H1 (cell line): ENCODE data around the gene PINK1. TPM values are rescaled to one million over a fixed set of nuclear protein-coding genes. Genes with fewer than 3 reads are reported as not detected.
A peak's percentile ranks its signal among the peaks of the same experiment; 100 is the strongest.

ENCODE experiments used
- CTCF ChIA-PET: fragments of 300-600 bp; sonication (Branson Sonifier 250); formaldehyde crosslinking; loops from one replicate; lab custom pipeline; 2021; ENCODE audit not compliant: partially characterized antibody; lab: Charles Lee
- POLR2A ChIA-PET: fragments of 300-600 bp; sonication (Branson Sonifier 250); formaldehyde crosslinking; loops from one replicate; lab custom pipeline; 2021; ENCODE audit warnings: inconsistent platforms; ENCODE audit not compliant: partially characterized antibody; lab: Charles Lee
- DNase-seq, 2 experiments: peaks; one replicate each; pipeline versions ENCODE4 v3.0.0 to v3.0.0-alpha.2; 2010 to 2022; ENCODE audit warnings: low spot score in 2 of 2, low read depth in 1 of 2, mixed read lengths in 1 of 2
- FAIRE-seq: peaks from 2 replicates; lab custom pipeline; 2011; peaks lifted over from hg19 to GRCh38; lab: Jason Lieb, UNC
- H2AFZ ChIP-seq: 2 replicates; pipeline ENCODE4 v1.8.1; 2012; ENCODE audit warnings: low read length, inconsistent platforms
- H2AK5ac ChIP-seq: 2 replicates; pipeline ENCODE4 v1.6.1; 2013; ENCODE audit warnings: low read depth, low read length
- H2BK120ac ChIP-seq: replicated peaks from 2 replicates; pipeline ENCODE3; 2013; ENCODE audit warnings: low read depth, low read length, inconsistent platforms
- H2BK12ac ChIP-seq: 2 replicates; pipeline ENCODE4 v1.6.1; 2013; ENCODE audit warnings: low read depth, low read length
- H2BK15ac ChIP-seq: 2 replicates; pipeline ENCODE4 v1.6.1; 2013; ENCODE audit warnings: low read length
- H2BK20ac ChIP-seq: 2 replicates; pipeline ENCODE4 v1.6.1; 2013; ENCODE audit warnings: low read length
- H2BK5ac ChIP-seq: 2 replicates; pipeline ENCODE4 v1.6.1; 2013; ENCODE audit warnings: low read depth, low read length
- H3K14ac ChIP-seq: 2 replicates; pipeline ENCODE4 v1.6.1; 2013; ENCODE audit warnings: inconsistent platforms; ENCODE audit not compliant: insufficient read length
- H3K18ac ChIP-seq: 2 replicates; pipeline ENCODE4 v1.6.1; 2013; ENCODE audit warnings: low read length; ENCODE audit errors: extremely low read depth
- H3K23ac ChIP-seq: 2 replicates; pipeline ENCODE4 v1.6.1; 2013; ENCODE audit warnings: inconsistent platforms; ENCODE audit not compliant: insufficient read length
- H3K23me2 ChIP-seq: 2 replicates; pipeline ENCODE4 v1.6.1; 2013; ENCODE audit warnings: low read depth, low read length
- H3K27ac ChIP-seq: 2 replicates; pipeline ENCODE4 v1.6.1; 2011; ENCODE audit warnings: low read depth, low read length, inconsistent platforms
- H3K27me3 ChIP-seq, 4 experiments: replicated peaks in 1 of 4; 1 replicate in 1 of 4; 2 replicates in 3 of 4; pipeline versions ENCODE4 v1.6.1 to v1.8.1; 2011 to 2013; ENCODE audit warnings: low read length in 3 of 4, mild to moderate bottlenecking in 3 of 4, inconsistent platforms in 2 of 4, mixed read lengths in 2 of 4, moderate library complexity in 1 of 4; ENCODE audit not compliant: control insufficient read depth in 3 of 4, insufficient read depth in 3 of 4; ENCODE audit errors: extremely low read depth in 1 of 4
- H3K36me3 ChIP-seq, 4 experiments: 2 replicates each; pipeline versions ENCODE4 v1.6.1 to v1.8.1; 2011 to 2013; ENCODE audit warnings: mild to moderate bottlenecking in 4 of 4, low read length in 3 of 4, moderate library complexity in 2 of 4, control low read depth in 1 of 4, inconsistent platforms in 1 of 4; ENCODE audit not compliant: insufficient read depth in 4 of 4, control insufficient read depth in 2 of 4
- H3K4ac ChIP-seq: replicated peaks from 2 replicates; pipeline ENCODE3; 2013; ENCODE audit warnings: low read length, low read depth, mixed read lengths, inconsistent platforms; ENCODE audit not compliant: insufficient read length
- H3K4me1 ChIP-seq, 4 experiments: replicated peaks in 1 of 4; 1 replicate in 1 of 4; 2 replicates in 3 of 4; pipeline versions ENCODE4 v1.6.1 to v1.8.1; 2011 to 2013; ENCODE audit warnings: low read length in 3 of 4, inconsistent platforms in 2 of 4, mixed read lengths in 1 of 4; ENCODE audit not compliant: insufficient read depth in 4 of 4, control insufficient read depth in 3 of 4
- H3K4me2 ChIP-seq, 2 experiments: 2 replicates each; pipeline versions ENCODE4 v1.6.1 to v1.8.1; 2011 to 2013; ENCODE audit warnings: low read depth in 2 of 2, low read length in 2 of 2, control low read depth in 1 of 2, inconsistent platforms in 1 of 2, mild to moderate bottlenecking in 1 of 2; ENCODE audit not compliant: insufficient read depth in 1 of 2
- H3K4me3 ChIP-seq, 4 experiments: fragments of 200-600, 300-600 bp in 1 of 4; sonication (generic), shearing (Covaris generic), sonication (Bioruptor Twin) in 1 of 4; 2 replicates each; pipeline versions ENCODE4 v1.5.1 to v1.8.1; 2011 to 2016; ENCODE audit warnings: low read length in 4 of 4, low read depth in 3 of 4, control low read depth in 2 of 4, inconsistent platforms in 2 of 4, mild to moderate bottlenecking in 2 of 4, mixed read lengths in 1 of 4, moderate library complexity in 1 of 4; ENCODE audit not compliant: insufficient read depth in 2 of 4; ENCODE audit errors: extremely low read depth in 1 of 4
- H3K56ac ChIP-seq: replicated peaks from 2 replicates; pipeline ENCODE3; 2013; ENCODE audit warnings: low read depth, mild to moderate bottlenecking, mixed read lengths, low read length, inconsistent platforms; ENCODE audit not compliant: insufficient read length
- H3K79me1 ChIP-seq: 2 replicates; pipeline ENCODE4 v1.6.1; 2013; ENCODE audit warnings: low read depth, low read length, control low read depth
- H3K79me2 ChIP-seq, 2 experiments: 2 replicates each; pipeline versions ENCODE4 v1.6.1 to v1.8.1; 2012 to 2013; ENCODE audit warnings: low read length in 2 of 2, mild to moderate bottlenecking in 2 of 2, inconsistent platforms in 1 of 2; ENCODE audit not compliant: insufficient read depth in 2 of 2, control insufficient read depth in 1 of 2
- H3K9ac ChIP-seq, 4 experiments: replicated peaks in 1 of 4; 1 replicate in 1 of 4; 2 replicates in 3 of 4; pipeline versions ENCODE4 v1.6.1 to v1.8.1; 2011 to 2013; ENCODE audit warnings: low read depth in 3 of 4, low read length in 3 of 4, control low read depth in 2 of 4, mild to moderate bottlenecking in 2 of 4, moderate library complexity in 2 of 4, inconsistent platforms in 1 of 4; ENCODE audit errors: extremely low read depth in 1 of 4
- H3K9me3 ChIP-seq, 2 experiments: 2 replicates each; pipeline versions ENCODE4 v1.6.1 to v1.8.1; 2012 to 2013; ENCODE audit warnings: mild to moderate bottlenecking in 2 of 2, moderate library complexity in 2 of 2, control low read depth in 1 of 2, inconsistent platforms in 1 of 2, low read depth in 1 of 2, low read length in 1 of 2, mixed read lengths in 1 of 2; ENCODE audit not compliant: insufficient read depth in 2 of 2
- H4K20me1 ChIP-seq, 2 experiments: replicated peaks in 1 of 2; 2 replicates each; pipeline versions ENCODE3 to v1.8.1; 2011 to 2013; ENCODE audit warnings: inconsistent platforms in 2 of 2, low read length in 2 of 2, mild to moderate bottlenecking in 1 of 2; ENCODE audit not compliant: insufficient read depth in 2 of 2, control insufficient read depth in 1 of 2
- H4K5ac ChIP-seq: 2 replicates; pipeline ENCODE4 v1.6.1; 2013; ENCODE audit warnings: low read length, low read depth, mixed read lengths, inconsistent platforms; ENCODE audit not compliant: insufficient read length
- H4K8ac ChIP-seq: 2 replicates; pipeline ENCODE4 v1.8.0; 2013; ENCODE audit warnings: mild to moderate bottlenecking, moderate library complexity, low read length, inconsistent platforms; ENCODE audit not compliant: insufficient read depth; ENCODE audit errors: extremely low read depth
- H4K91ac ChIP-seq: replicated peaks from 2 replicates; pipeline ENCODE3; 2013; ENCODE audit warnings: low read length, mixed read lengths, inconsistent platforms; ENCODE audit not compliant: insufficient read length
- ATF2 ChIP-seq: IDR thresholded peaks from 2 replicates; pipeline ENCODE4 v1.6.1; 2012; ENCODE audit warnings: low read length, inconsistent platforms
- CTCF ChIP-seq, 3 experiments: IDR thresholded peaks; 1 replicate in 2 of 3; 2 replicates in 1 of 3; pipeline versions ENCODE4 v1.5.1 to v1.6.1; 2011; ENCODE audit warnings: low read length in 3 of 3, mild to moderate bottlenecking in 3 of 3, inconsistent platforms in 2 of 3, low read depth in 1 of 3, moderate library complexity in 1 of 3; ENCODE audit not compliant: insufficient read depth in 1 of 3; ENCODE audit errors: control extremely low read depth in 1 of 3
- EZH2 ChIP-seq: fragments of 200-600 bp; sonication (generic); IDR thresholded peaks from 2 replicates; pipeline ENCODE4 v1.7.1; 2012; ENCODE audit warnings: low read depth, mild to moderate bottlenecking, moderate library complexity, low read length, inconsistent platforms; ENCODE audit not compliant: severe bottlenecking
- POU5F1 ChIP-seq: IDR thresholded peaks from 2 replicates; pipeline ENCODE4 v1.6.1; 2011; ENCODE audit warnings: low read depth, mild to moderate bottlenecking, low read length, moderate library complexity
- RAD21 ChIP-seq, 2 experiments: IDR thresholded peaks in 1 of 2; conservative IDR thresholded peaks in 1 of 2; 2 replicates each; pipeline ENCODE4 v1.6.1; 2011; ENCODE audit warnings: low read depth in 2 of 2, low read length in 2 of 2, improper control_type of control experiment in 1 of 2, inconsistent platforms in 1 of 2, mild to moderate bottlenecking in 1 of 2, moderate library complexity in 1 of 2
- RNF2 ChIP-seq: fragments of 200-900, 300-1000 bp; sonication (generic); IDR thresholded peaks from 2 replicates; pipeline ENCODE4 v1.7.1; 2016; ENCODE audit warnings: borderline replicate concordance, low read depth, mild to moderate bottlenecking, antibody characterized with exemption, low read length; ENCODE audit not compliant: poor library complexity, severe bottlenecking; ENCODE audit errors: missing control alignments
- SIX5 ChIP-seq: IDR thresholded peaks from 2 replicates; pipeline ENCODE4 v1.6.1; 2011; ENCODE audit warnings: mild to moderate bottlenecking, low read depth, low read length
- WGBS, 2 experiments: shearing (Covaris generic) in 1 of 2; methylation state at CpG; one replicate each; pipeline versions ENCODE4 v1.1.6 to v1.1.7; 2013 to 2015; ENCODE audit warnings: low lambda C conversion rate in 2 of 2, mixed read lengths in 2 of 2, inconsistent platforms in 1 of 2, low coverage in 1 of 2, missing lambda C conversion rate in 1 of 2; ENCODE audit not compliant: insufficient replicate concordance in 2 of 2, insufficient coverage in 1 of 2, insufficient read length in 1 of 2; ENCODE audit errors: extremely low coverage in 1 of 2, missing lambda C conversion rate in 1 of 2; 5-methylcytosine and 5-hydroxymethylcytosine counted together
- polyA plus RNA-seq, 7 experiments: library from polyadenylated mRNA; depleted of rRNA in 3 of 7; stranded (reverse) in 5 of 7; unstranded in 2 of 7; fragments of >200 nt in 5 of 7; fragments of 200-250 nt in 2 of 7; gene quantifications; 1 replicate in 5 of 7; 2 replicates in 1 of 7; 4 replicates in 1 of 7; pipeline versions ENCODE4 v1.2.1 to v1.2.3, GENCODE V29; 2011 to 2013; ENCODE audit warnings: missing spikeins in 2 of 7, mixed read lengths in 2 of 7
- total RNA-seq: library from RNA; stranded (reverse); fragmentation: NEBNext Ultra II Directional; extraction: Animal tissue kit (Norgen Biotek cat#: 25700); gene quantifications from 2 replicates; pipeline ENCODE4 v1.2.1, GENCODE V29; 2021

Gene PINK1
- total and polyA plus RNA-seq, 2 of the 8 experiments (the other 6 are each of a cell fraction or from before 2014, with no cell fraction given) = 16.1 to 19.3 TPM

DNA sequence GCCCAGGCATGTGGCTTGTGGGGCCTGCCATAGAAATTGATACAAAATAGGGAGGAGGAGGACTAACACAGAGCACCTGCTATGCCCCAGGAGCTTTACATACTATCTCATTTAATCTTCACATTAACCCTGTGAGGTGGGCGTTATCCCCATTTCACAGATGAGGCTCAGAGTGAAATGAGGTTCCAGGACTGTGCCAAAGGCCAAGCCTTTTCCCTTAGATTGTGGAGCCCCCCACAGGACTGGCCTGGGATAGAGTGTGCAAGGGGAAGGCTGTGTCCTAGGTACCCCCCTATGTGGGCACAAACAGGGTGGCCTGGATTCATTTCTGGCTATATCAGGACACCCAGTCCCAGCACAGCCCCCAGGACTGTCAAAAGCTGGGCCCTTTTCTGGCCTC lies 30.1 kb downstream of the PINK1 start:
- peaks cover 0 to 9% (median 4%) of the 10 kb centered on the region in 4 experiments; a peak in 4 of 7 replicates for H3K4me1 ChIP-seq
- H2BK20ac ChIP-seq = no peak overlapping the region
- POLR2A ChIA-PET = interaction anchor here (0.9 to 2.0 kb wide), 3 partner anchors 10 to 123 kb away, joined by 3 to 5 read pairs (median 4); partner anchors contain the start of gene HP1BP3
- no peak overlapping the region for H2AK5ac ChIP-seq
- H4K91ac ChIP-seq = no peak overlapping the region
- peaks cover 12% of the 10 kb centered on the region for H3K23me2 ChIP-seq
- H2BK5ac ChIP-seq = no peak overlapping the region
- H4K8ac ChIP-seq = no peak overlapping the region
- no peak overlapping the region for H2BK12ac ChIP-seq
- no peak overlapping the region for H3K27ac ChIP-seq
- H3K79me2 ChIP-seq = peaks cover 9 to 28% of the 10 kb centered on the region in 2 experiments
- H2BK120ac ChIP-seq = no peak overlapping the region
- no peak overlapping the region for H3K23ac ChIP-seq
- FAIRE-seq = no peak
- 0 out of 2 replicates have a peak, but pooled peaks cover 3% of the 10 kb centered on the region for H3K79me1 ChIP-seq
- no peak overlapping the region for H2AFZ ChIP-seq
- CTCF ChIA-PET = interaction anchor here (0.6 to 1.9 kb wide), 11 partner anchors 9 to 287 kb away, joined by 3 to 10 read pairs (median 3); no protein-coding TSS in a partner anchor
- peaks cover 1 to 2% of the 10 kb centered on the region in 2 experiments for H4K20me1 ChIP-seq
- no peak overlapping the region for H3K56ac ChIP-seq
- H3K9me3 ChIP-seq = no peaks in the 10 kb centered on the region; a peak in 1 of 4 replicates
- H3K14ac ChIP-seq = no peak overlapping the region
- peaks cover 0 to 4% (median under 1%) of the 10 kb centered on the region in 4 experiments; a peak in 1 of 8 replicates for H3K36me3 ChIP-seq
- no peak overlapping the region for H3K4me3 ChIP-seq
- H3K18ac ChIP-seq = no peak overlapping the region
- 88% methylated on average over 1 of the region's 1 CpG; no CpG with 5 or more reads in 1 of the 2 experiments for WGBS, 2 experiments
- no peak overlapping the region for H3K4me2 ChIP-seq
- no peak overlapping the region for H4K5ac ChIP-seq
- no peak for DNase-seq
- no peak overlapping the region for H3K9ac ChIP-seq
- no peak overlapping the region for H2BK15ac ChIP-seq
- no peaks in the 10 kb centered on the region for H3K27me3 ChIP-seq
- no peak overlapping the region for H3K4ac ChIP-seq
- TF ChIP-seq RNF2 = no peak
- TF ChIP-seq EZH2 = no peak
- peak; percentile 40 to 57 for TF ChIP-seq RAD21 (IDR thresholded peaks at IDR 0.05 in 1 of 2, conservative IDR thresholded peaks at IDR 0.05 in 1 of 2; ENCODE audit: low read depth in 2 of 2, low read length in 2 of 2)
- no peak for TF ChIP-seq SIX5
- TF ChIP-seq ATF2 = no peak
- peak; percentile 11 to 31 (median 19); a peak in 3 of 4 replicates for TF ChIP-seq CTCF (IDR thresholded peaks at IDR 0.05; ENCODE audit: control extremely low read depth in 1 of 3, insufficient read depth in 1 of 3, low read depth in 1 of 3, low read length in 3 of 3)
- TF ChIP-seq POU5F1 = no peak
